ENCODE results near the gene PPP2R5D.
A peak's percentile ranks its signal among the peaks of the same experiment; 100 is the strongest.
"Not testable (repeated sequence)": the region's sequence is repeated elsewhere in the genome, so short reads cannot be mapped to it uniquely, and the experiment has no call there.

PPP2R5D gene

DNA sequence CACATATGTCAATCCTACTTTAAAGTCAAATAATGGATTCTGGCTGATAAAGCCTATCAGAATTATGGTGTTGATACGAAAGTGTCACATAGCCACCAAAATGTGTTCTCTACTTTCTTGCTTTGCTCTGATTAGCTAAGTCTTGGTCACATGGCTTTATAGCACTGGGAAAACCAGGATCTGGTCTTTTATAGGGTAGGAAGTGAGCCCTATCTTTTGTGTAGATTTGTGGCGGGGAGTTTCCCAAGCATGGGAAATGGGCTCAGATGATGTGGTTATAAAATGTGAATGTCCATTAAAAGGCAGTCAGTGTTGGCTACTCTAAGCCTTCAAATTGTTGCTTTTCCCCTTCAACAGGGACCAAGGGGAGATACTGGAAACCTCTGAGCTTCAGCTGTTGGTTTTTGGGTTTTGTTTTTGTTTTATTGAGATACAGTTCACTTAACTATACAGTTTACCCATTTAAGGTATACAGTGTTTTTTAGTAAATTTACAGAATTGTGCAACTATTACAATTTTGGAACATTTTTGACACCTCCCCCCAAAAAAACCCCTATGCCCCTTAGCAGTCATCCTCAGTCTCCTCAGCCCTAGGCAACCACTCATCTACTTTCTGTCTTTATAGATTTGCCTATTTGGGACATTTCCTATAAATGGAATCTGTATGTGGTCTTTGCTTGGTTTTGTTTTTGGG lies 49.3 kb downstream of the PPP2R5D start:
- DNase-seq: no peak

DNA sequence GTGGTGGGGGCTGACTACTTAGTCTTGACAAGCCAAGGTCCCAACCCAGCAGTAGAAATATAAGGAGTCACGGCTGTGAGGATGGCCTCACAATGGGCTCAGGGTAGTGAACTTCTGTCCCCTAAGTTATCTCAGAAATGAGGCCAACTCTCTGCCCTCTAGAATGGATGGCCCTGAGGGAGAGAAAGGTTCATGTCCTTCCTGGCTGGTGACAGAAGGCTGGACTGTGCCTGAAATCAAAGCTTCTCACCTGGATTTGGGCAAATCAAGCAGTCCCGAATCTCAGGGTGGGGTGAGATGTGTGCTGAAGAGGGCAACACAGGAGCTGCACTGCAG lies 49.8 kb downstream of the PPP2R5D start:
- DNase-seq: no peak

DNA sequence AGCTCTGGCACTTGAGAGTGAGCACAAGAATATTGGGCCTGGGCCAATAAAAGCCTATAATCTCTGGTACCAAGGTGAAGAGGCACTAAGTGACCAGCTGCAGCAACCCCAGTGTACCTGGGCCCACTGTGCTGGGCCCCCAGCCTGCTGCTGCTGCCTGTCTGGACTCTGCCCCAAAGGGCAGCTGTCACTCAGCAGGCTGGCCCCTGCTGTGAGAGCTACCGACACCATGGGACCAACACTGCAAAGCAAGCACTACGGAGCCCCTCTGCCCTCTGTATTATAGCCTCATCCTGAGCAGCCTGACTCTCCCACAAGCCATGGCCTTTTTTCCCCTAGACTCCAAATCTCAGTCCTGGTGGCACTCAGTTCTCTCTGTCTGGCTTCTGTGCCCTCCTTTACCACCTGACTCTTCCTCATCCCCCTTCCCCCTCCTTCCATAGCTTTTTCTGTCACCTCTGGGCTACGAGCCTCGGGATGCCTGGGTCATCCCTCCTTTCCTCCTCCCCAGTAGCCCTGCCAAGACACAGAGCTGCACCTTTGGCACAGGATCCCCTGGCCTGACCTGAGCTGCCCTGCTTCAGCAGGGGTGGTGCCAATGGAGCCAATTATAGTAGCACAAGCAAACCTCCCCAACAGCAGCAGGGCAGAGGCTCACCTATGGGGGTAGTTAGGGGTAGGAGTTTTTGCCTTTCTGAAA lies 51.3 kb downstream of the PPP2R5D start:
- DNase-seq: no peak

DNA sequence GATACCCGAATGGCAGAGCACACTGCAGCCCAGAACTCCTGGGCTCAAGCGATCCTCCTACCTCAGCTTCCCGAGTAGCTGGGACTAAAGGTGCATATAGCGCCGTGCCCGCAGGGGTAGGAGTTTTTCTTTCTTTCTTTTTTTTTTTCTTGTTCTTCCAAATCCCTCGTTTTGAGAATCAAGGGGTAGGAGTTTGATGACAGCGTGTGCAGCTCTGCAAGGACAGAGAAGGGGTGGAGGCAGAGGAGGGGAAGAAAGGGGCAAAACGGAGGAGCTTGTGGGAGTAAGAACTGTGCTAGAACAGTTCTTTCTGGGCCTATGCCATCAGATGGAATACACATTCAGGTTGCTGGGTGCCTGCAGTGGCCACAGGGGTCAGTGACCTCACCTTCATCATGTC lies 52.3 kb downstream of the PPP2R5D start:
- DNase-seq: no peak

DNA sequence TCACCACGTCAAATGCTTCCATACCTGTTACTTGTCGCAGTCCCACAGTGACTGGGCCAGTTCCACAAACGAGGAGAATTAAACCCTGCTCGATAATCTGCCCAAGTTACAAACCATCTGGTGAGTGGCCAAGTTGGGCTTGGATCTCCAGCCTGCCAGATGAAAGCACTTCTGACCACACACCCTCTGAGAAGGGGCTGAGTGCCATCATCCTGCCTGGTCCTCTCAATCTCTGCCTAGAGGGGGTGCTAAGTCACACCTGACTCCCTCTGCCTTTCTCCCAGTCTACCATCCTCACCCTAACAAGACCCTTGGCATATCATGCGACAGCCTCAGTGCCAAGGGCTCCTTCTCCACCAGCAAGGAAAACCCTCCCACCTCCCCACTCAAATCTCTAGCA lies 52.8 kb downstream of the PPP2R5D start:
- no peak for DNase-seq

DNA sequence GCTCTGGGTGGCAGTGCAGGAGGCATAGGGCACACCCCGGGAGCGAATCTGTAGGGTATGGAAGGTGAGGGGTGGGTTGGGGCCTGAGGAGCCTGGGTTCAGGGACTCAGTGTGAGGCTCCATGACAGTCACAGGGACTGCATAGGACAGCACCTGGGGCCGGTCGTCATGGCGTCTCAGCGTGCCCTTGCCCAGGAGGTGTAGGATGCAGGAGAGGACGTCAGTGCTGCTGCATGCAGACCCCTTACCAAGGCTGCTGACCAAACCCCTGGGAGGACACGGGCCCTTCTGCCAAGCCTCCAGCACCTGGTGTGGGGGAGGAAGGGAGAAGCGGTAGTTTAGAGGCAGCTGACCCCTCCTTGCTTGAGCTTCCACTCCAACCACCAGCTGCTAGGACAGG lies 53.3 kb downstream of the PPP2R5D start:
- DNase-seq: no peak

DNA sequence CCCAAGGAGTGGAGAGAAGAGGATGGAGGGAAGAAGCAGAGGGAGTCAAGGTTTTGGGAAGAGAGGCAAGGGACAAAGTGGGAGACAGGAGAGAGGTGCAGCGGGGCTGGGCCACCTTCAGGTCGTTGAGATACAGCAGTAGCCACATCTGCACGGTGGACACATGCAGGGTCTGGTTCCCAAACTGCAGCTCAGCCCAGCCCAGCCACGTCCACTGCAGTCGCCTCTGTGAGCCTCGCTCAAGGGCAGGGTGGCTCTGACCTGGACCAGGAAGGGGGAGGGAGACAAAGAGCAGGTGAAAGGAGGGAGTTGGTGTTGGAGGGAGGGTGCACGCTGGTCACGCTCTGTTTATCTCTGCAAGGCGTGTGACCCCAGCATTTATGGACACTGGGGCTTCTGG lies 54.4 kb downstream of the PPP2R5D start:
- DNase-seq: no peak

DNA sequence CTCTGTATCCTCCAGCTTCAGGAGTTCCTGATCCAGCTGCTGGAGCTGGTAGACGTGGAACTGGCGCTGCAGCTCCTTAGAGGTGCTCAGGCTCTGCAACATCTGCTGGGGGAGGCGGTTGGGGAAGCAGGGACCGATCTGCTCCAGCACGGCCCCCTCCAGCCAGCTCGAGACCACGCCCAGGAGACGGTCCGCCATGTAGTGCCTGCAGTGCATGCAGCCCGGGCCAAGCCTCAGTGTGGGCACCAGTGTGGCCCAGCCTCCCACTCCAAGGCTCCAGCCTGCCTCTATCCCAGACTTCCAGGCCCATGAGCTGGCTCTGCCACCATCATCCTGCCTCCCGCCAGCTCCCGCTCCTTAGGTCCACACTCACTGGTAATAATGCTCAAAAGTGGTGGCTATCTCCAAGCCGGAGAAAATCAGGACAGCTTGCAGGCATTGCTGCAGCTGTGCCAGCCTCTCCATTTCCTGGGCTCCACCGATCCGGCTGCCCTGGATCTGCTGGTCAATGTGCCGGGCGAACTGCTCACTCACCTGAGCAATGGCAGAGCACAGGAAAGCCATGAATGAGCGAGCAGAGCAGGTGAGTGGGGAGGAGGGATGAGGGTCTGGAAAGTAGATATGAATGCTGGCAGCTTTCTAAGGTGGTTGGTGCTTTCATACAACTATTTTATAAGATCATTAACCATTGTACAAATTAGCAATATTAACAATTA lies 56.3 kb downstream of the PPP2R5D start:
- DNase-seq: no peak

DNA sequence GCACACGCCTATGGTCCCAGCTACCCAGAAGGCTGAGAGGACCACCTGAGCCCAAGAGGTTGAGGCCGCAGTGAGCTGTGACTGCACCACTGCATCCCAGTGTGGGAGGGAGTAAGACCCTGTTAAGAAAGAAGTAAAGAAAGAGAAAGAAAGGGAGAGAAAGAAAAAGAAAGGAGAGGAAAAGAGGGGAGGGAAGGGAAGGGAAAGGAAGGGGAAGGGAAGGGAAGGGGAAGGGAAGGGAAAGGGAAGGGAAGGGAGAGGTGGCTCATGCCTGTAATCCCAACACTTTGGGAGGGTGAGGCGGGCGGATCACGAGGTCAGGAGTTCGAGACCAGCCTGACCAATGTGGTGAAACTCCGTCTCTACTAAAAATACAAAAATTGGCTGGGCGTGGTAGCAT lies 57.1 kb downstream of the PPP2R5D start:
- DNase-seq: not testable (repeated sequence)

DNA sequence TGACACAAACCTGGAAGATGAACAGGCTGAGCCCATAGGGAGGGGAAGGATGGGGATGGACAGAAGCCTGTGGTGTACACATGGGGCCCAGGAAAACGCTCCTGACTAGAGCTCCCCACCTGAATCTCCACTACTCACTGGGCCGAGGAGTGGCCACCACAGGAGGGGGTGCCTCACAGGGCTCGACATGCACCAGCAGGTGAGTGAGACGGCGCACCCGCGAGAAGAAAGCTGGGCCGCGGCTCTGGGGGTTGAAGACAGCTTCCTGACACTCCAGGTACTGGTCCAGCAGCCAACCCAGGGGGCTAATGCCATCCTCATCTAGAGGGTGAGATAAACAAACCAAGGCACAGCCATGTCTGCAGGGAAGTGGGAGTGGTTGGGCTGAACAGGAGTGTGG lies 58.9 kb downstream of the PPP2R5D start:
- no peak for DNase-seq

DNA sequence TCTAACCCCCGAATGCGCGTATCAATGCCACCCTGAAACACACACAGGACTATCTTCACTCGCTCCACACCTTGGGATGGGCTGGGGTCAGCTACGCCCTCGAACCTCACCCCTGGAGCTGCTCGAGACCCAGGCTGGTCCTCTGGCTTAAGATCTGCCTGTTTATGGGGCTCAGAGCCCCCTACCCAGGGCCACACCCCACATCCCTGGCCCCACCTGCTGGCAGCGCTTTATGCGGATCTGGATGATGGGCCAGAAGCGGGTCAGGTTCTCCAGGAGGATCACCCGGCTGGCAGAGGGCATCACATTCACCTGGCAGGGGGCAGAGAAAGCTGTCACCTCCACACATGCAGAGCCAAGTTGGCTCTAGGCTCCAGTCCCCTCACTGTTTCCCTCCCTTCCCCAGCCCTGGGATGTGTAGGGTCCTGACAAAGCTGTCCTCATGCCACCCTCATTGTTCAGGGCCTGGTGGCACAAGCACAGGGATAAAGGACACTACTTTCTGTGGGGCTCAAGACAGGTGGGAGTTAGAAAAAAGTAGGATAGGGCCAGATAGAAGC lies 61.1 kb downstream of the PPP2R5D start:
- DNase-seq: no peak

DNA sequence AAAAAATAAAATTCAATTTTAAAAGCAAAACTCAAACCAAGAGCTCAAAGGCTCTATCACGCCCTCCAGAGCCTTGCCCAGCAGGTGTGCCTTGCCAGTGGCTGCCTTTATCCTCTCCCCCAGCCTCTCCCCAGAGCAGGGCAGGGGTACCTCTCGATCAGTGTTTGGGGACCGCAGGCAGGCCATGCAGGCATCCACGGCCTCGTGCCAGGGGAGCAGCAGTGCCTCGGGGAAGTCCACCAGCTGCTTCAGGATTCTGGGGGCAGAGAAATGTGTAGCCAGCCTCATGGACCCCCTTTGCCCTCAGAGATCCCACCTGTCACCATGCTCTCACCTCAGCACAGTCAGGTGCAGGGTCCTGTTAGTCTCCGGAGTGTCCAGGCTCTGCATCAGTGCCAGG lies 63.6 kb downstream of the PPP2R5D start:
- DNase-seq: no peak

DNA sequence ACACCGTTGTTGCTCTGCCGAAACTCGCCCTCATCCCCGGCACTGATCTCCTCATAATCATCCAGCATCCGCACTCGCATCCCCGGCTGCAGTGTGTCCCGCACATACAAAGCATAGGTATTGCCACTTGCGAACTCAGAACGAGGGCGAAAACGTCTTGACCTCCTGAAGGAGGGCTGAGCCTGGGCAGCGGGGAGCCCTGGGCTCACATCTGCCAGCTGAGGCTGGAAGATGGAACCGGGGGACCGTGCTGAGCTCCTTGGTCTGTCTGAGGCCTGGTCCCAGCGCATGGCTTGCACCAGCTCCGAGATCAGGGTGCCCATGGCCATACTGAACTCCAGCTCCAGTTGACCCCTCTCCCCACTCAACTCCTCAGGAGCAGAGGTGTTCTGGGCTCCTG lies 66.6 kb downstream of the PPP2R5D start:
- no peak for DNase-seq

DNA sequence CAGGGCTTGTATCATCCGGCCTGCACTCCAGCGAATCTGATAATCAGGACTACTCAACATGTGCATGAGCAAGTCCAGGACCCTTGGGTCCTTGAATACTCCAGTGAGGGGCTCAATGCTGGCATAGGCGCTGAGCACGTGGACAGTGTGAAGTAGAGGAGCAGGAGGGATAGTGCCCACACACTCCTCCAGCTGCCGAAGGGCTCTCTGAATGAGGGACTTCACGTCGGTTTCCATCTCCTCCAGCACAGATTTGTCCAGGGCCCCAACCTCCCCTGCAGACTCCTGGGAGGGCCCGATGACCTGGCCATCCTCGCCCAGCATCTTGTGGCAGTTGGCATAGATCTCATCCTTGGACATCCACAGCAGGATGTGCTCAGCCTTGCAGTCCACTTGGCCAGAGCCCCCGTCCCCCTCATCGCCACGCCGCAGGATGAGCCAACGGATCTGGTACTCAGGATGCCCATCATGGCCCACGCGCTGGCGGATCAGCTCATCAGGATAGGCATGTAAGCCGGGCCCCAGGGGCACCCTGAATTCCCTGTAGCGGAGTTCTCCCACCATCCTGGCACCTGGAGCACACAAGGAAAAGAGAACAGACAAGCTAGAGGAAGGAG lies 68.0 kb downstream of the PPP2R5D start:
- no peak for DNase-seq

DNA sequence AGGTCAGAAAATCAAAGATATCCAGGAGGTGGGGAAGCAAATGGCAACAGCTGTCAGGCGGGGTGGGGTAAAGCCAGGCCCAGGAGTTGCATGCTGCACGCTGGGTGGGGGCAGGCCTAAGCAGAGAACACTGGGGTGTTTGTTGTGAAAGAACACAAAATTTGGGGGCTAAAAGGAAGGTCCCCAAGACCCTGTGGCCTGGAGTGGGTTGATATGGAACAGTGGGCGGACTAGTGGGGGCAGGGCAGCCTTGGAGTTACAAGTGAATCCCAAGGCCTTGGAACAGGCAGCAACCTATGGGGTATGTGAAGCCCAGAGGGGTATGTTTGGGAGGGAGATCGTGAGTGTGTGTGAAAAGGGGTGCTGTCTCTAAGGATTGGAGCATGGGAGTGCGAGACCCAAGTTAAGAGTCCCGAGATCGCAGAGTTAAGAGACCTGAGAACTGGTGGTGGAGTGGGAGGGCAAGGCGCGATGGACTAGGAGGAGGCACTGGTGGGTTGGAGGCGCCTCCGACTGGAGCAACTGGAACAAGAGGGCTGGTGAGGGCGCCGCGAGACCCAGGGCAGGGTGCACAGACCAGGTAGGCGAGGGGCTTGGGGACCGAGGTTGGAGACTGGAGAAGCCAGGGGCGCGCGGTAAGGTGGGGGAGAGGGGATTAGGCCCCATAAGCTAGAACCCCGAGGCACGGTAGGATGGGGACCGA lies 68.6 kb downstream of the PPP2R5D start:
- no peak for DNase-seq

DNA sequence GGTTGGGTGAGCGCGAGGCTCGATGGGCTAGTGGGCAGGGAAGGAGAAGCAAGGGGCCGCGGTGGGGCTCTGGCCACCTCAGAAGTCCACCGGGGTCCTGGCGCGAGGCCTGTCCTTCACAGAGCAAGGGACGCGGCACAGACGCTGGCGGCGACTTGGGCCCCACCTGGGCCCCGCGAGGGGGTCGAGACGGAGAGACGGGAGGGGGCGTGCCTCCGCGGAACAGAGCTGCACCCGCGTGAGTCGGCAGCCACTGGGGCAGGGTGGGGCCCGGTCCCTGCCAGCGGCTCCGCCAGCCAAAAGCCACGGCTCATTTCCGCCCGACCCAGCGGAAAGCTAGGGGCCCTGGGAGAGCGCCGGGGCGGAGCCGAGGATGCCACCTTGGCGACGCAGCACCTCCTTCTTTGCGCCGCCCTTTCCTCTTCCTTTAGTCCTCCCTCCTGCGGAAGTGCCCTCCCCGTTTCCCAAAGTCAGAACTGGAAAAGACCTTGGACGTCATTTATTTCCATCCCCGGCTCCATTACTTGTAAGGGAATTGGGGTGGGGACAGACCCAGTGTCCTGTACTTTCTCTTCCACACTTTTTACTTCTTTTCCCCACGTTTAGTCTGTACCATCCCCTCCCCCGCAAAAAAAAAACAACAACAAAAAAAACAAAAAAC lies 69.3 kb downstream of the PPP2R5D start, which contains the start of gene CUL7:
Gene CUL7 (minus strand): TSS at position 307 of the 661 bp plus-strand sequence. CDS start 1,063 bp downstream, outside the sequence.
- peak; percentile 96 for DNase-seq

DNA sequence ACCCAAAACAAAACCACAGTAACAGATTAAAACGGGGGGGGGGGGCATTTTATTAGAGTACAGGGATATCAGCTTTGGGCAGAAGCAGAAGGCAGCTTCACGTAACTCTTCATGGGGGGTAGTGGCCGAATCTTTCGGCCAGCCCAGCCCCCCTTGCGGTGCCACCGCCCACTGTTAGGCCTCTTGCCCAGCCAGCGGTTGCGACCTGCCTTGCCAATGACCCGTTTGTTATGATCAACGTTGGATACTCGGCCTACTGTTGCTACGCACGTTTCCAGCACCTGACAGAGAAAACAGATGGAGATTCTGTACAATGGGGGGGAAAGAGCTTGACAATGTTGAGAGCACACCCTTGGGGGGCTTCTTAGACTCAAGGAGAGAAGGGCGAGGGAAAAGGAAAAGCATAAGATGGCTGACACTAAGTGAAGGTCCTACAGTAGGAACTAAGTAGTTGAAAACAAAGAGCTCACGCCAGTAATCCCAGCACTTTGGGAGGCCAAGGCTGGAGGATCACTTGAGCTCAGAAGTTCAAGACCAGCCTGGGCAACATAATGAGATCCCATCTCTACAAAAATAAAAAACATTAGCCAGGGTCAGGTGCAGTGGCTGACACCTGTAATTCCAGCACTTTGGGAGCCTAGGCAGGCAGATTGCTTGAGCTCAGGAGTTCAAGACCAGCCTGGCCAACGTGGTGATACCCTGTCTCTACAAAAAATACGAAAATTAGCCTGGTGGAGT lies 70.0 kb downstream of the PPP2R5D start:
- DNase-seq: no peak

DNA sequence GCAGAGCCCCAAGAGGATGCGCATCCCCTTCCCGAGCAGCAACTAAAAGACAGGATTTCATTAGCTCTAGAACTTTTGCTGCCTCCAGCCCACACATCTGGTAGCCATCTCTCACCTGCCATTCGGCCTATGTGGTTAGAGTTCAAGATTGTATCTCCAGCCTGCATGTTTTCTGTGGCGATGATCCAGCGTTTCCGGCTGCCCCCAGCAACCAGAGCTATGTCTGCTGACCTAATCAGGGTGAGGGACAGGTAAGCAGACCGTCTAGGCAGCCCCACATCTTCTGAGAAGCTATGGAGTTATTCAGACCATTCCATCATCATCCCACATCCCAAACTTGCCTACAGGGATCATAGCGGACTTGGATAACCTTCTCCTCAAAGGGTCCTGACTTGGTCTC lies 71.6 kb downstream of the PPP2R5D start:
- DNase-seq: no peak

DNA sequence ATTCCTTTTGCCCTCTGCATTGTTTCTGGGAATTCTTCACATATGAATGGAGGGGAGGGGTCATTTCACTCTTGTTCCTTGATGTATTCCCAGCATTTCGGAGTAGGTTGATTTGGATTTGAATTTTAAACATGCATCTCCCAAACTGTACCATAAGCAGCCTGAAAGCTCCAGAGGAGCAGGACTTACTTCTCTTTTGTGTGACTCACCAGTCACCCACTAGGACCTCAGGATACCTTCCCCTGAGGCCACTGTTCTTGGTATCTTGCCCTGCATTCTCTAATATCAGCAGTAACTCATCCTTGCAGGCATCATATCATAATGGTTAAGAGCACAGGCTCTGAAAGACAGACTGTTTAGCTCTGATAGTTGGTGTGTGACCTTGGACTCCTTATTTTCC lies 74.2 kb downstream of the PPP2R5D start:
- DNase-seq: no peak

DNA sequence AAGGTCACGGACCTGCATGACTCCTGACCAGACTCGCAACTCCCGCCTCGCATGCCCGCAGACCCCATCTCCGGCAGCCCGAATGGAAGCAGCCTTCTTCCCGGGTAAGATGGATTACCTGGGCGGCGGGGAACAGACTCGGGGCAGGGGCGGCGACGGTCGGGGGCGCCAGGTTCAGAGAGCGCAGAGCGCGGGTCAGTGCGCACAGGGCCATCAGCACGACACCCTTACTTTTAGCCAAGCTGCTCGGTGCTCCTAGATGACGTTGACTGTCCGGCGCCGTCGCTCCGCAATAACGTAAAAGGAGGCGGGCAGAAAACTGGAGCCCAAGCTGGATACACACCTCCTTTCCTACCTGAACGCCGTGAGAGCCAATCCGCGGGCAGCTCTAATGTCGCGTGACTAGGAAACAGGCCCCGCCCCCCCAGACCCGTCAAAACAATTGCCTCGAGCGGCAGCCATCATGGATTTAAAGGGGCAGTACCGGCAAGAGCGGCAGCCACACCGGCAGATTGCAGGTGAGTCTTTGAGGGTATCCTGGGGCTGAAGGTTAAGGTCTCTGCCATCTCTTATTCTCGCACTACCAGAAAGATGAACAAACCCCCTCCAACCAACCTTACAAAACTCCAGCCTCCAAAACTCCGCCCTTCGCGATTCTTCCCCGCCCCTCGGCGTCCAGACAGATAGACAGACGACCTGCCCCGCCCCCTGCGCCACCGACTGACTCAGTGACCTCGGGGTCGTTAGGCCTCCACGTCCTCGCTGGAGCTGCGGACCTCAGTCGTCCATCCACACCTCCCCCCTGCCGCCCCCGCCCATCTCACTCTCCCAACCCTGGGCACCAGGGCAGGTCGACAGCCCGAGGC lies 75.0 kb downstream of the PPP2R5D start, which contains the start of the genes KLC4 and MRPL2:
Gene KLC4 (plus strand): TSS at position 464 of the 866 bp plus-strand sequence. CDS start 1,705 bp downstream, outside the sequence.
Gene MRPL2 (minus strand): TSS at position 267 of the 866 bp plus-strand sequence. CDS start 53 bp downstream, at position 214.
- DNase-seq: peak; percentile 99

Measured in fibroblast of upper back skin (primary cell).